Spinal cord (tissue), 10 donors: ENCODE results near the gene CCDC57. TPM values are rescaled to one million over a fixed set of nuclear protein-coding genes. Genes with fewer than 3 reads are reported as not detected.

Source experiments
- DNase-seq, 6 donors: peaks; one replicate each; pipeline versions ENCODE4 v3.0.0 to v3.0.0-alpha.2; 2013 to 2015; ENCODE audit warnings: low spot score in 6 of 6, low read depth in 4 of 6
- H3K27ac ChIP-seq: one replicate; pipeline ENCODE4 v1.5.1; 2013; ENCODE audit warnings: low read depth, low read length, control low read depth
- H3K27me3 ChIP-seq: one replicate; pipeline ENCODE4 v1.6.1; 2013; ENCODE audit warnings: low read length; ENCODE audit not compliant: control insufficient read depth, insufficient read depth
- H3K36me3 ChIP-seq: one replicate; pipeline ENCODE4 v1.6.1; 2013; ENCODE audit warnings: low read length; ENCODE audit not compliant: control insufficient read depth, insufficient read depth
- H3K4me1 ChIP-seq: one replicate; pipeline ENCODE4 v1.6.1; 2013; ENCODE audit warnings: low read length; ENCODE audit not compliant: control insufficient read depth, insufficient read depth
- H3K4me3 ChIP-seq: one replicate; pipeline ENCODE4 v1.5.1; 2013; ENCODE audit warnings: low read depth, low read length, control low read depth
- H3K9me3 ChIP-seq: one replicate; pipeline ENCODE4 v1.6.1; 2013; ENCODE audit warnings: low read length; ENCODE audit not compliant: control insufficient read depth, insufficient read depth
- WGBS: methylation state at CpG from one replicate; pipeline ENCODE4 v1.1.5; 2013; ENCODE audit warnings: missing lambda C conversion rate; ENCODE audit not compliant: insufficient coverage; 5-methylcytosine and 5-hydroxymethylcytosine counted together
- polyA plus RNA-seq, 2 donors: library from polyadenylated mRNA; unstranded; fragments of 120-200 nt; gene quantifications; one replicate each; pipeline ENCODE4 v1.2.1, GENCODE V29; 2013; ENCODE audit not compliant: insufficient read length in 2 of 2
- total RNA-seq, 2 donors: library from RNA; depleted of rRNA in 1 of 2; stranded (reverse); fragments of 120-200 nt in 1 of 2; fragments of >200 nt in 1 of 2; gene quantifications; one replicate each; pipeline versions ENCODE4 v1.2.3 to v1.2.4, GENCODE V29; 2013 to 2014
- donor health status: healthy.

CCDC57 gene
- total and polyA plus RNA-seq, 4 donors, result 15.3 to 85.3 (median 39.7) TPM

- Histone ChIP-seq H3K27me3 (no peaks in the 10 kb centered on the region), H3K36me3 (peaks cover 46% of the 10 kb centered on the region), H3K4me1 (no peaks in the 10 kb centered on the region), H3K4me3 (no peak overlapping the region), H3K27ac (no peak overlapping the region), H3K9me3 (no peaks in the 10 kb centered on the region)
- WGBS, result 82% methylated on average over 6 of the region's 9 CpGs
- DNase-seq, result no peak
These were observed 84.9 kb downstream of the CCDC57 start for GRCh38 chr17:82127704-82128103.

DNA sequence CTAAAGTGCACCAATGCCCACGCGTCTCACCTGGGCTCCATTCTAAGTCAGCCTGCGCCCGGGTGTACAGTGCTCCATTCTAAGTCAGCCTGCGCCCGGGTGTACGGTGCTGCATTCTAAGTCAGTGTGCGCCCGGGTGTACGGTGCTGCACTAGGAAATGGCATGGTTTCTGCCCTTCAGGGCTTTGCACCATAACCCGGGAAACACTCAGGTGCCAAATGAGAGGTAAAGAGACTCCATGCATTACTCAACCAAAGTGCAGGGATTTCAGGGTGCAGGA lies 85.4 kb downstream of the CCDC57 start:
- H3K4me3 ChIP-seq, result no peak overlapping the region
- peaks cover 50% of the 10 kb centered on the region for H3K36me3 ChIP-seq
- WGBS, result 92% methylated on average over 11 of the region's 11 CpGs
- peaks cover 2% of the 10 kb centered on the region for H3K4me1 ChIP-seq
- DNase-seq, result no peak
- no peaks in the 10 kb centered on the region for H3K27me3 ChIP-seq
- no peaks in the 10 kb centered on the region for H3K9me3 ChIP-seq
- no peak overlapping the region for H3K27ac ChIP-seq

- 96% methylated on average over 33 of the region's 35 CpGs for WGBS
- no peak overlapping the region for H3K4me3 ChIP-seq
These were observed 85.9 kb downstream of the CCDC57 start for GRCh38 chr17:82126556-82127314.

DNA sequence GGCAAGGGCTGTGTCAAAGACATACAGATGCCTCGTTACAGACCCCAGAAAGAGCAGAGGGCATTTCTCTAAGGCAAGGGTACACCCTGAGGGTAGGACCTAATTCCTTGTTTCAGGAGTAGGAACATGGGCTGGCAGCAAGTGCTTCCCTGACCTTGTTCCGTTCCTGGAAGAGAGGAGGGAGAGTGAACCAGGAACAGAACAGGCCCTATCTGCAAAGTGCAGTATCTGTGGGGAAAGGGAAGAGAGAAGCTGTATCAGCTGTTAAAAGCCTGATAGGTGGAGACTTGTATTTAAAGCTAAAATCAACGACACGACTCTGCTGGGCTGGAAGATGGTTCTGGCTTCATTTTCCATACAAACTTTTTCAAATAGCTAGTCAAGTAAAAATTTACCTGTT lies 88.5 kb downstream of the CCDC57 start:
- no peak overlapping the region for H3K27ac ChIP-seq
- no peak for DNase-seq
- no peaks in the 10 kb centered on the region for H3K9me3 ChIP-seq
- no peak overlapping the region for H3K4me3 ChIP-seq
- WGBS, result 100% methylated on average over 2 of the region's 4 CpGs
- no peaks in the 10 kb centered on the region for H3K27me3 ChIP-seq
- peaks cover 64% of the 10 kb centered on the region for H3K36me3 ChIP-seq
- peaks cover 10% of the 10 kb centered on the region for H3K4me1 ChIP-seq

More at GRCh38 chr17:82126556-82127314, 85.9 kb downstream of the CCDC57 start:
- H3K36me3 ChIP-seq, result peaks cover 56% of the 10 kb centered on the region
- H3K9me3 ChIP-seq, result no peaks in the 10 kb centered on the region
- H3K27me3 ChIP-seq, result no peaks in the 10 kb centered on the region
- peaks cover 3% of the 10 kb centered on the region for H3K4me1 ChIP-seq
- no peak overlapping the region for H3K27ac ChIP-seq
- DNase-seq, result no peak

DNA sequence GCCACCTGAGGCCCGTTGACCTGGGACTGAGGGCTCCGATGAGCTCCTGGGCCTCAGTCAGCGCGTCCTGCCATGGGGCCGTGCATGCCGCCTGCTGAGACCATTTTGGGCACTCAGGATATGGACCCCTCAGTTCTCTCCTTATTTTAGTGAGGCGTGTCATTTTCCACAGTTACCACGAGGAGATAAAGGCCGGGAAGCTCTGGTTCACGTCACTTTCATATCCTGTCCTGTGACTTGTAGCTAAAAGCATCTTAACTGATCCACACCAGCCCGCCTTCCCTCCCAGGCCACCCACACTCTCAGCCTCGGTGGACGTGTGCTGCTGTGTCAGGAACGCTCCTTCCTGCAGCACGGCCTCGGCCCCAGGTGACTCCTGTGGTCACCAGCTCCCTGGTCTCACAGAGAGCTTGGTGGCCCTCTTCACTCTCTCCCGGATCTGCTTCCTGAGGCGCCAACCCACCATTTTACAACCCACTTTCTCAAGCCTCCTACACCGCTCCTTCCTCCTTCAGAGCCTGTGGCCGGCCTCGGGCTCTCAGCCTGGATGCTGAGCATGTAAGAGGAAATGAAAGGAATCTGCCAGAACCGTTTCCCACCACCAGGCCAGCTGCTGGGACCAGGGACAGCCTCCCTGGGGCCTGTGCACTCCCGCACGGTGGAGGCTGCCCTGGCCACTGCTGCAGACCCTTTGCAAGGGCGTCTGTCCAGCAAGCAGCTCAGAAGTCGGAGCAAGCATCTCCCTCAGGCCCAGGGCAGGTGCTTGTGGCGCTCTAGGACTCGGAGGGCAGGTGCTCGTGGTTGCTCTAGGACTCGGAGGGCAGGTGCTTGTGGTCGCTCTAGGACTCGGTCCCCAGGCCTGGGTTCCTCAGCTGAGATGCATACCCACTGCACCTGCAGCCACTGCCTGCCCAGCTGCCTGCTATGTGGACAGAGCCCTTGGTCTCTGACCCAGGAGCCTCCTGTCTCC lies 90.7 kb downstream of the CCDC57 start:
- H3K36me3 ChIP-seq, result peaks cover 47% of the 10 kb centered on the region

GRCh38 chr17:82121246-82121645 lies 91.4 kb downstream of the CCDC57 start:
- WGBS, result 96% methylated on average over 4 of the region's 4 CpGs
- peaks cover 43% of the 10 kb centered on the region for H3K36me3 ChIP-seq
- no peaks in the 10 kb centered on the region for H3K27me3 ChIP-seq
- no peak for DNase-seq
- H3K27ac ChIP-seq, result no peak overlapping the region
- no peak overlapping the region for H3K4me3 ChIP-seq
- no peaks in the 10 kb centered on the region for H3K9me3 ChIP-seq
- H3K4me1 ChIP-seq, result peaks cover 18% of the 10 kb centered on the region

More for the DNA sequence above, 90.7 kb downstream of the CCDC57 start:
- no peaks in the 10 kb centered on the region for H3K9me3 ChIP-seq
- H3K4me3 ChIP-seq, result no peak overlapping the region
- no peak overlapping the region for H3K27ac ChIP-seq
- H3K4me1 ChIP-seq, result peaks cover 18% of the 10 kb centered on the region
- no peak for DNase-seq
- 91% methylated on average over 28 of the region's 32 CpGs for WGBS
- H3K27me3 ChIP-seq, result no peaks in the 10 kb centered on the region

- Histone ChIP-seq H3K36me3 (peaks cover 37% of the 10 kb centered on the region), H3K27me3 (no peaks in the 10 kb centered on the region), H3K27ac (no peak overlapping the region), H3K9me3 (no peaks in the 10 kb centered on the region), H3K4me1 (peaks cover 18% of the 10 kb centered on the region), H3K4me3 (no peak overlapping the region)
- no peak for DNase-seq
- 48% methylated on average over 5 of the region's 12 CpGs for WGBS
These were observed 92.5 kb downstream of the CCDC57 start for GRCh38 chr17:82120148-82120547.

- Histone ChIP-seq H3K4me3 (no peak overlapping the region), H3K4me1 (peaks cover 18% of the 10 kb centered on the region), H3K9me3 (no peaks in the 10 kb centered on the region), H3K27ac (peak overlapping the region; percentile 40), H3K36me3 (peaks cover 41% of the 10 kb centered on the region), H3K27me3 (no peaks in the 10 kb centered on the region)
- 27% methylated on average over 2 of the region's 12 CpGs for WGBS
- DNase-seq, result peak in 2 of 6 donors; percentile 64 to 70
These were observed 93.7 kb downstream of the CCDC57 start for GRCh38 chr17:82118815-82119380.

- H3K27ac ChIP-seq, result peak overlapping the region; percentile 19
- H3K4me3 ChIP-seq, result no peak overlapping the region
- H3K9me3 ChIP-seq, result no peaks in the 10 kb centered on the region
- no peak for DNase-seq
- H3K4me1 ChIP-seq, result peaks cover 18% of the 10 kb centered on the region
- peaks cover 47% of the 10 kb centered on the region for H3K36me3 ChIP-seq
- H3K27me3 ChIP-seq, result no peaks in the 10 kb centered on the region
- WGBS, result 81% methylated on average over 13 of the region's 18 CpGs
These were observed 94.4 kb downstream of the CCDC57 start for GRCh38 chr17:82118168-82118814.
